GM21390 (cell line): ENCODE results near the gene MTG2.

Source experiments
- ATAC-seq: cut with Tn5 transposase; IDR thresholded peaks from one replicate; pipeline ENCODE4 v1.9.1; 2021; ENCODE audit not compliant: unreplicated experiment

MTG2 gene

GRCh38 chr20:62219992-62220665, 37.3 kb downstream of the MTG2 start, which contains the start of gene HRH3:
Gene HRH3, minus strand, starts transcription at chr20:62220278. Its CDS starts 308 bp downstream, at chr20:62219970.
- no peak for ATAC-seq

- no peak for ATAC-seq
These were observed 38.1 kb downstream of the MTG2 start for GRCh38 chr20:62220666-62221568.

GRCh38 chr20:62222266-62222850, 39.5 kb downstream of the MTG2 start:
- no peak for ATAC-seq

- no peak for ATAC-seq
These were observed 40.1 kb downstream of the MTG2 start for GRCh38 chr20:62222972-62223371.

- ATAC-seq, result no peak
These were observed 40.7 kb downstream of the MTG2 start for GRCh38 chr20:62223571-62223970.

- no peak for ATAC-seq
These were observed 41.5 kb downstream of the MTG2 start for GRCh38 chr20:62224113-62224855.

- no peak for ATAC-seq
These were observed 42.2 kb downstream of the MTG2 start for GRCh38 chr20:62225026-62225425.

GRCh38 chr20:62225820-62226635, 43.2 kb downstream of the MTG2 start:
- ATAC-seq, result no peak

- ATAC-seq, result no peak
These were observed 44.1 kb downstream of the MTG2 start for GRCh38 chr20:62226707-62227590.

- ATAC-seq, result no peak
These were observed 44.8 kb downstream of the MTG2 start for GRCh38 chr20:62227591-62227976.

- no peak for ATAC-seq
These were observed 45.4 kb downstream of the MTG2 start for GRCh38 chr20:62227977-62228958.

- no peak for ATAC-seq
These were observed 46.2 kb downstream of the MTG2 start for GRCh38 chr20:62228982-62229545.

- ATAC-seq, result no peak
These were observed 46.8 kb downstream of the MTG2 start for GRCh38 chr20:62229667-62230066.

GRCh38 chr20:62230276-62230675, 47.4 kb downstream of the MTG2 start:
- ATAC-seq, result no peak

- ATAC-seq, result no peak
These were observed 47.9 kb downstream of the MTG2 start for GRCh38 chr20:62230696-62231095.

GRCh38 chr20:62231292-62231691, 48.5 kb downstream of the MTG2 start:
- no peak for ATAC-seq

- ATAC-seq, result no peak
These were observed 49.4 kb downstream of the MTG2 start for GRCh38 chr20:62232194-62232593.
